H1 (cell line): ENCODE results near the gene NPTN. TPM values are rescaled to one million over a fixed set of nuclear protein-coding genes. Genes with fewer than 3 reads are reported as not detected.

Source experiments
- CTCF ChIA-PET: fragments of 300-600 bp; sonication (Branson Sonifier 250); formaldehyde crosslinking; loops from one replicate; lab custom pipeline; 2021; ENCODE audit not compliant: partially characterized antibody; lab: Charles Lee
- POLR2A ChIA-PET: fragments of 300-600 bp; sonication (Branson Sonifier 250); formaldehyde crosslinking; loops from one replicate; lab custom pipeline; 2021; ENCODE audit warnings: inconsistent platforms; ENCODE audit not compliant: partially characterized antibody; lab: Charles Lee
- DNase-seq, 2 experiments: peaks; one replicate each; pipeline versions ENCODE4 v3.0.0 to v3.0.0-alpha.2; 2010 to 2022; ENCODE audit warnings: low spot score in 2 of 2, low read depth in 1 of 2, mixed read lengths in 1 of 2
- FAIRE-seq: peaks from 2 replicates; lab custom pipeline; 2011; peaks lifted over from hg19 to GRCh38; lab: Jason Lieb, UNC
- H2AFZ ChIP-seq: 2 replicates; pipeline ENCODE4 v1.8.1; 2012; ENCODE audit warnings: low read length, inconsistent platforms
- H2AK5ac ChIP-seq: 2 replicates; pipeline ENCODE4 v1.6.1; 2013; ENCODE audit warnings: low read depth, low read length
- H2BK120ac ChIP-seq: replicated peaks from 2 replicates; pipeline ENCODE3; 2013; ENCODE audit warnings: low read depth, low read length, inconsistent platforms
- H2BK12ac ChIP-seq: 2 replicates; pipeline ENCODE4 v1.6.1; 2013; ENCODE audit warnings: low read depth, low read length
- H2BK15ac ChIP-seq: 2 replicates; pipeline ENCODE4 v1.6.1; 2013; ENCODE audit warnings: low read length
- H2BK20ac ChIP-seq: 2 replicates; pipeline ENCODE4 v1.6.1; 2013; ENCODE audit warnings: low read length
- H2BK5ac ChIP-seq: 2 replicates; pipeline ENCODE4 v1.6.1; 2013; ENCODE audit warnings: low read depth, low read length
- H3K14ac ChIP-seq: 2 replicates; pipeline ENCODE4 v1.6.1; 2013; ENCODE audit warnings: inconsistent platforms; ENCODE audit not compliant: insufficient read length
- H3K18ac ChIP-seq: 2 replicates; pipeline ENCODE4 v1.6.1; 2013; ENCODE audit warnings: low read length; ENCODE audit errors: extremely low read depth
- H3K23ac ChIP-seq: 2 replicates; pipeline ENCODE4 v1.6.1; 2013; ENCODE audit warnings: inconsistent platforms; ENCODE audit not compliant: insufficient read length
- H3K23me2 ChIP-seq: 2 replicates; pipeline ENCODE4 v1.6.1; 2013; ENCODE audit warnings: low read depth, low read length
- H3K27ac ChIP-seq: 2 replicates; pipeline ENCODE4 v1.6.1; 2011; ENCODE audit warnings: low read depth, low read length, inconsistent platforms
- H3K27me3 ChIP-seq, 4 experiments: replicated peaks in 1 of 4; 1 replicate in 1 of 4; 2 replicates in 3 of 4; pipeline versions ENCODE4 v1.6.1 to v1.8.1; 2011 to 2013; ENCODE audit warnings: low read length in 3 of 4, mild to moderate bottlenecking in 3 of 4, inconsistent platforms in 2 of 4, mixed read lengths in 2 of 4, moderate library complexity in 1 of 4; ENCODE audit not compliant: control insufficient read depth in 3 of 4, insufficient read depth in 3 of 4; ENCODE audit errors: extremely low read depth in 1 of 4
- H3K36me3 ChIP-seq, 4 experiments: 2 replicates each; pipeline versions ENCODE4 v1.6.1 to v1.8.1; 2011 to 2013; ENCODE audit warnings: mild to moderate bottlenecking in 4 of 4, low read length in 3 of 4, moderate library complexity in 2 of 4, control low read depth in 1 of 4, inconsistent platforms in 1 of 4; ENCODE audit not compliant: insufficient read depth in 4 of 4, control insufficient read depth in 2 of 4
- H3K4ac ChIP-seq: replicated peaks from 2 replicates; pipeline ENCODE3; 2013; ENCODE audit warnings: low read length, low read depth, mixed read lengths, inconsistent platforms; ENCODE audit not compliant: insufficient read length
- H3K4me1 ChIP-seq, 4 experiments: replicated peaks in 1 of 4; 1 replicate in 1 of 4; 2 replicates in 3 of 4; pipeline versions ENCODE4 v1.6.1 to v1.8.1; 2011 to 2013; ENCODE audit warnings: low read length in 3 of 4, inconsistent platforms in 2 of 4, mixed read lengths in 1 of 4; ENCODE audit not compliant: insufficient read depth in 4 of 4, control insufficient read depth in 3 of 4
- H3K4me2 ChIP-seq, 2 experiments: 2 replicates each; pipeline versions ENCODE4 v1.6.1 to v1.8.1; 2011 to 2013; ENCODE audit warnings: low read depth in 2 of 2, low read length in 2 of 2, control low read depth in 1 of 2, inconsistent platforms in 1 of 2, mild to moderate bottlenecking in 1 of 2; ENCODE audit not compliant: insufficient read depth in 1 of 2
- H3K4me3 ChIP-seq, 4 experiments: fragments of 200-600, 300-600 bp in 1 of 4; sonication (generic), shearing (Covaris generic), sonication (Bioruptor Twin) in 1 of 4; 2 replicates each; pipeline versions ENCODE4 v1.5.1 to v1.8.1; 2011 to 2016; ENCODE audit warnings: low read length in 4 of 4, low read depth in 3 of 4, control low read depth in 2 of 4, inconsistent platforms in 2 of 4, mild to moderate bottlenecking in 2 of 4, mixed read lengths in 1 of 4, moderate library complexity in 1 of 4; ENCODE audit not compliant: insufficient read depth in 2 of 4; ENCODE audit errors: extremely low read depth in 1 of 4
- H3K56ac ChIP-seq: replicated peaks from 2 replicates; pipeline ENCODE3; 2013; ENCODE audit warnings: low read depth, mild to moderate bottlenecking, mixed read lengths, low read length, inconsistent platforms; ENCODE audit not compliant: insufficient read length
- H3K79me1 ChIP-seq: 2 replicates; pipeline ENCODE4 v1.6.1; 2013; ENCODE audit warnings: low read depth, low read length, control low read depth
- H3K79me2 ChIP-seq, 2 experiments: 2 replicates each; pipeline versions ENCODE4 v1.6.1 to v1.8.1; 2012 to 2013; ENCODE audit warnings: low read length in 2 of 2, mild to moderate bottlenecking in 2 of 2, inconsistent platforms in 1 of 2; ENCODE audit not compliant: insufficient read depth in 2 of 2, control insufficient read depth in 1 of 2
- H3K9ac ChIP-seq, 4 experiments: replicated peaks in 1 of 4; 1 replicate in 1 of 4; 2 replicates in 3 of 4; pipeline versions ENCODE4 v1.6.1 to v1.8.1; 2011 to 2013; ENCODE audit warnings: low read depth in 3 of 4, low read length in 3 of 4, control low read depth in 2 of 4, mild to moderate bottlenecking in 2 of 4, moderate library complexity in 2 of 4, inconsistent platforms in 1 of 4; ENCODE audit errors: extremely low read depth in 1 of 4
- H3K9me3 ChIP-seq, 2 experiments: 2 replicates each; pipeline versions ENCODE4 v1.6.1 to v1.8.1; 2012 to 2013; ENCODE audit warnings: mild to moderate bottlenecking in 2 of 2, moderate library complexity in 2 of 2, control low read depth in 1 of 2, inconsistent platforms in 1 of 2, low read depth in 1 of 2, low read length in 1 of 2, mixed read lengths in 1 of 2; ENCODE audit not compliant: insufficient read depth in 2 of 2
- H4K20me1 ChIP-seq, 2 experiments: replicated peaks in 1 of 2; 2 replicates each; pipeline versions ENCODE3 to v1.8.1; 2011 to 2013; ENCODE audit warnings: inconsistent platforms in 2 of 2, low read length in 2 of 2, mild to moderate bottlenecking in 1 of 2; ENCODE audit not compliant: insufficient read depth in 2 of 2, control insufficient read depth in 1 of 2
- H4K5ac ChIP-seq: 2 replicates; pipeline ENCODE4 v1.6.1; 2013; ENCODE audit warnings: low read length, low read depth, mixed read lengths, inconsistent platforms; ENCODE audit not compliant: insufficient read length
- H4K8ac ChIP-seq: 2 replicates; pipeline ENCODE4 v1.8.0; 2013; ENCODE audit warnings: mild to moderate bottlenecking, moderate library complexity, low read length, inconsistent platforms; ENCODE audit not compliant: insufficient read depth; ENCODE audit errors: extremely low read depth
- H4K91ac ChIP-seq: replicated peaks from 2 replicates; pipeline ENCODE3; 2013; ENCODE audit warnings: low read length, mixed read lengths, inconsistent platforms; ENCODE audit not compliant: insufficient read length
- ASH2L ChIP-seq: fragments of 200-600, 300-600 bp; sonication (generic); IDR thresholded peaks from one replicate; pipeline ENCODE4 v1.7.1; 2017; ENCODE audit warnings: low read length
- SIX5 ChIP-seq: IDR thresholded peaks from 2 replicates; pipeline ENCODE4 v1.6.1; 2011; ENCODE audit warnings: mild to moderate bottlenecking, low read depth, low read length
- WGBS, 2 experiments: shearing (Covaris generic) in 1 of 2; methylation state at CpG; one replicate each; pipeline versions ENCODE4 v1.1.6 to v1.1.7; 2013 to 2015; ENCODE audit warnings: low lambda C conversion rate in 2 of 2, mixed read lengths in 2 of 2, inconsistent platforms in 1 of 2, low coverage in 1 of 2, missing lambda C conversion rate in 1 of 2; ENCODE audit not compliant: insufficient replicate concordance in 2 of 2, insufficient coverage in 1 of 2, insufficient read length in 1 of 2; ENCODE audit errors: extremely low coverage in 1 of 2, missing lambda C conversion rate in 1 of 2; 5-methylcytosine and 5-hydroxymethylcytosine counted together
- polyA plus RNA-seq, 7 experiments: library from polyadenylated mRNA; depleted of rRNA in 3 of 7; stranded (reverse) in 5 of 7; unstranded in 2 of 7; fragments of >200 nt in 5 of 7; fragments of 200-250 nt in 2 of 7; gene quantifications; 1 replicate in 5 of 7; 2 replicates in 1 of 7; 4 replicates in 1 of 7; pipeline versions ENCODE4 v1.2.1 to v1.2.3, GENCODE V29; 2011 to 2013; ENCODE audit warnings: missing spikeins in 2 of 7, mixed read lengths in 2 of 7
- total RNA-seq: library from RNA; stranded (reverse); fragmentation: NEBNext Ultra II Directional; extraction: Animal tissue kit (Norgen Biotek cat#: 25700); gene quantifications from 2 replicates; pipeline ENCODE4 v1.2.1, GENCODE V29; 2021

Gene NPTN
- total and polyA plus RNA-seq, 2 of the 8 experiments (the other 6 are each of a cell fraction or from before 2014, with no cell fraction given), result 67.0 to 113 TPM

DNA sequence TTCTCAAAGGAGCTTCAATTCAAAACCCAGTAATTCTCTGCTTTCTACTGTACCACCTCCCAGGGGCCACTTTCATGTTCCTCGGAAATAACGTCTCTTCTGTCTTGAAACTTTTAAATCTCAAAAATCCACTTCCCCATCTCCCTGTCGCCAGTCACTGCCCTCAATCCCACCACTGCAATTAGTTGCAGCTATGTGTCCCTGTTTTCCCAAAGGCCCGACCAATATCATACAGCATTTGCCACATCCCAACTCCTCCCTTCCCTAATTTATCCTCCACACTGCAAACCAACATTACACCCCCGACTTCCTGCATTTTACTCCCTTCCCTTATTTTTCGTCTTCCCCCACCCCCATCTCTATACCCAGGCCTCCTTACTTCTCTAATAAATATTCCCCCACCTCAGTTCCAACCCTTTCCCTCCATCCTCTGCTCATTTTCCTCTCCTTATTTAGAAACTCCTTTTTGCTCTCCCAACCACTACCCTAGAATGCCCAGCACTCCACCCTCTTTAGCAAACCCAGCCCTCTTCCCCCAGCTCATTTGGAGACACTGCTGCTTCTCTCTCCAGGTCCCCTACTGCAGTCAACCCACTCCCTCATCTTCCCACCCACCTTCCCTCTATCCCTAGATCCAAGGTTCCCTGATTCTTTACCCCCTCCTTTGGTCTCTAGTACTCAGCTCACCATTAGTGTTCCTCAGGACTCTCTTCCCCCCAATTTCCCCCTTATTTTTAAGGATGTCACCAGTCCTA, 1.1 kb downstream of the NPTN start:
- H3K18ac ChIP-seq, result no peak overlapping the region
- peak overlapping the region; percentile 70 to 96 (median 87) for H3K4me3 ChIP-seq
- H3K4me1 ChIP-seq, result peaks cover 0 to 16% (median 7%) of the 10 kb centered on the region in 4 experiments; a peak in 4 of 7 replicates
- H4K8ac ChIP-seq, result no peak overlapping the region
- peak overlapping the region; percentile 78 to 95 for H3K4me2 ChIP-seq
- CTCF ChIA-PET, result interaction anchor here (0.6 to 19.3 kb wide), 10 partner anchors 9 to 296 kb away, joined by 3 to 448 read pairs (median 4); no protein-coding TSS in a partner anchor
- no peak overlapping the region for H2BK15ac ChIP-seq
- POLR2A ChIA-PET, result interaction anchor here (0.8 to 8.5 kb wide), 15 partner anchors 13 to 331 kb away, joined by 3 to 115 read pairs (median 3); partner anchors contain the start of gene CD276
- FAIRE-seq (no peak), DNase-seq (no peak)
- TF ChIP-seq SIX5 (no peak), ASH2L (peak; percentile 70)
- H2BK5ac ChIP-seq, result no peak overlapping the region
- H2AK5ac ChIP-seq, result no peak overlapping the region
- H3K36me3 ChIP-seq, result no peaks in the 10 kb centered on the region
- peaks cover 20 to 57% of the 10 kb centered on the region in 2 experiments for H3K79me2 ChIP-seq
- peak overlapping the region; percentile 7 for H3K56ac ChIP-seq
- no peak overlapping the region for H2AFZ ChIP-seq
- peak overlapping the region; percentile 60 to 96 (median 74) for H3K9ac ChIP-seq
- H3K4ac ChIP-seq, result no peak overlapping the region
- no peak overlapping the region for H4K91ac ChIP-seq
- no peak overlapping the region for H3K23ac ChIP-seq
- no peak overlapping the region for H3K14ac ChIP-seq
- no peaks in the 10 kb centered on the region for H3K9me3 ChIP-seq
- no peak overlapping the region for H2BK12ac ChIP-seq
- H3K23me2 ChIP-seq, result peaks cover 8% of the 10 kb centered on the region; the same call in 1 of the 2 replicates
- H2BK120ac ChIP-seq, result no peak overlapping the region
- H3K27ac ChIP-seq, result no peak overlapping the region
- no peak overlapping the region for H4K5ac ChIP-seq
- 8% methylated on average over 6 of the region's 6 CpGs; no CpG with 5 or more reads in 1 of the 2 experiments for WGBS, 2 experiments
- H4K20me1 ChIP-seq, result peaks cover 7 to 8% of the 10 kb centered on the region in 2 experiments
- no peaks in the 10 kb centered on the region for H3K79me1 ChIP-seq
- H2BK20ac ChIP-seq, result no peak overlapping the region
- H3K27me3 ChIP-seq, result no peaks in the 10 kb centered on the region
